Endothelial cell of umbilical vein (primary cell): ENCODE measurements around the gene GALNT17. TPM values are rescaled to one million over a fixed set of nuclear protein-coding genes. Genes with fewer than 3 reads are reported as not detected.

Experiments
- BruUV-seq: library from RNA; stranded (reverse); fragments of 400-500 nt; replicated peaks from 2 replicates; lab custom pipeline; 2021; lab: Mats Ljungman, UMichigan
- CTCF ChIA-PET: fragments of 300-600, 350-600 bp; sonication (Branson Sonifier 250); formaldehyde crosslinking; loops from one replicate; lab custom pipeline; 2021; ENCODE audit warnings: antibody characterized with exemption, inconsistent platforms; lab: Charles Lee
- POLR2A ChIA-PET: fragments of 300-600, 350-600 bp; sonication (Branson Sonifier 250); formaldehyde crosslinking; loops from one replicate; lab custom pipeline; 2021; ENCODE audit warnings: antibody characterized with exemption, inconsistent platforms; lab: Charles Lee
- DNase-seq: peaks from one replicate; pipeline ENCODE4 v3.0.0-alpha.2; 2011; ENCODE audit warnings: low read depth, low spot score
- FAIRE-seq: peaks from 2 replicates; lab custom pipeline; 2011; peaks lifted over from hg19 to GRCh38; lab: Jason Lieb, UNC
- H2AFZ ChIP-seq: 2 replicates; pipeline ENCODE4 v1.6.0; 2012; ENCODE audit warnings: low read depth, low read length, control low read depth, inconsistent platforms
- H3K27ac ChIP-seq: 2 replicates; pipeline ENCODE4 v1.5.1; 2011; ENCODE audit warnings: low read depth, mild to moderate bottlenecking, control low read depth, low read length, moderate library complexity; ENCODE audit not compliant: insufficient read depth
- H3K27me3 ChIP-seq, 2 experiments: 2 replicates each; pipeline versions ENCODE4 v1.6.0 to v1.6.1; 2011; ENCODE audit warnings: low read length in 2 of 2, mixed read lengths in 1 of 2; ENCODE audit not compliant: control insufficient read depth in 2 of 2, insufficient read depth in 2 of 2
- H3K36me3 ChIP-seq, 2 experiments: 2 replicates in 1 of 2; 3 replicates in 1 of 2; pipeline ENCODE4 v1.5.1; 2011; ENCODE audit warnings: low read length in 2 of 2, mild to moderate bottlenecking in 1 of 2, moderate library complexity in 1 of 2; ENCODE audit not compliant: control insufficient read depth in 2 of 2, insufficient read depth in 2 of 2; ENCODE audit errors: extremely low read depth in 1 of 2
- H3K4me1 ChIP-seq: 3 replicates; pipeline ENCODE4 v1.5.1; 2011; ENCODE audit warnings: mild to moderate bottlenecking, low read length; ENCODE audit not compliant: control insufficient read depth, insufficient read depth; ENCODE audit errors: extremely low read depth
- H3K4me2 ChIP-seq: 2 replicates; pipeline ENCODE4 v1.6.1; 2011; ENCODE audit warnings: low read length, control low read depth, mixed read lengths; ENCODE audit not compliant: insufficient read depth
- H3K4me3 ChIP-seq, 3 experiments: fragments of 200-600 bp in 1 of 3; sonication (generic), shearing (Covaris generic) in 1 of 3; replicated peaks in 1 of 3; 2 replicates each; pipeline ENCODE4 v1.5.1; 2011 to 2016; ENCODE audit warnings: control low read depth in 3 of 3, low read length in 3 of 3, mild to moderate bottlenecking in 2 of 3, inconsistent platforms in 1 of 3, low read depth in 1 of 3, moderate library complexity in 1 of 3; ENCODE audit not compliant: insufficient read depth in 1 of 3
- H3K79me2 ChIP-seq: 2 replicates; pipeline ENCODE4 v1.6.0; 2012; ENCODE audit warnings: low read length, inconsistent platforms; ENCODE audit not compliant: control insufficient read depth, insufficient read depth
- H3K9ac ChIP-seq: replicated peaks from 2 replicates; pipeline ENCODE3; 2011; ENCODE audit warnings: low read length, control low read depth; ENCODE audit not compliant: insufficient read depth; ENCODE audit errors: extremely low read depth
- H3K9me1 ChIP-seq: replicated peaks from 3 replicates; pipeline ENCODE4 v1.6.0; 2011; ENCODE audit warnings: mild to moderate bottlenecking, low read length; ENCODE audit not compliant: control insufficient read depth, insufficient read depth; ENCODE audit errors: extremely low read depth
- H3K9me3 ChIP-seq: replicated peaks from 2 replicates; pipeline ENCODE4 v1.5.1; 2012; ENCODE audit warnings: low read length, inconsistent platforms; ENCODE audit not compliant: control insufficient read depth, insufficient read depth
- H4K20me1 ChIP-seq: replicated peaks from 2 replicates; pipeline ENCODE3; 2011; ENCODE audit warnings: mild to moderate bottlenecking, low read length; ENCODE audit not compliant: control insufficient read depth, insufficient read depth; ENCODE audit errors: extremely low read depth
- EZH2 ChIP-seq: IDR thresholded peaks from 2 replicates; pipeline ENCODE4 v1.6.1; 2012; ENCODE audit warnings: borderline replicate concordance, low read depth, mild to moderate bottlenecking, moderate library complexity, low read length, inconsistent platforms; ENCODE audit not compliant: severe bottlenecking
- FOS ChIP-seq: IDR thresholded peaks from 2 replicates; pipeline ENCODE4 v1.6.1; 2011; ENCODE audit warnings: mild to moderate bottlenecking, low read length, moderate library complexity, borderline replicate concordance; ENCODE audit not compliant: insufficient read depth
- GATA2 ChIP-seq: IDR thresholded peaks from 2 replicates; pipeline ENCODE4 v1.7.0; 2011; ENCODE audit warnings: low read depth, mild to moderate bottlenecking, moderate library complexity, mixed read lengths, low read length; ENCODE audit not compliant: insufficient read length, insufficient read depth
- JUN ChIP-seq: IDR thresholded peaks from 2 replicates; pipeline ENCODE4 v1.6.1; 2011; ENCODE audit warnings: borderline replicate concordance, low read depth; ENCODE audit not compliant: insufficient read length, insufficient read depth
- MYC ChIP-seq: IDR thresholded peaks from one replicate; pipeline ENCODE4 v1.6.1; 2011; ENCODE audit warnings: mild to moderate bottlenecking, low read depth, low read length
- POLR2A ChIP-seq: IDR thresholded peaks from 2 replicates; pipeline ENCODE4 v1.6.1; 2012; ENCODE audit warnings: low read depth, mild to moderate bottlenecking, control low read depth, low read length
- POLR2AphosphoS5 ChIP-seq: IDR thresholded peaks from 2 replicates; pipeline ENCODE4 v1.6.1; 2012; ENCODE audit warnings: low read depth, mild to moderate bottlenecking, control low read depth, low read length, moderate library complexity; ENCODE audit not compliant: insufficient read depth
- dilution Hi-C: fragments of 300-500 bp; cut with MboI; formaldehyde crosslinking; loops from one replicate; pipeline ENCODE4 v1.15.0; 2019; ENCODE audit warnings: low sequenced_read_pairs; ENCODE audit not compliant: extremely low pct_ligation_motif_present
- intact Hi-C: fragments of 100-400 bp; cut with micrococcal nuclease; formaldehyde crosslinking; loops from one replicate; pipeline ENCODE4 v1.10.0; 2022
- polyA plus RNA-seq, 4 experiments: library from polyadenylated mRNA; depleted of rRNA in 3 of 4; stranded (reverse) in 3 of 4; unstranded in 1 of 4; fragments of >200 nt; gene quantifications; 2 replicates each; pipeline versions ENCODE4 v1.2.1 to v1.2.3, GENCODE V29; 2011 to 2012; ENCODE audit warnings: missing spikeins in 1 of 4
- total RNA-seq: library from RNA; stranded (reverse); gene quantifications from 2 replicates; pipeline ENCODE4 v1.2.3, GENCODE V29; 2021
- TF ChIP-seq, protein P1 (sequence below): IDR thresholded peaks from 2 replicates; pipeline ENCODE4 v1.6.1; 2011; ENCODE audit not compliant: insufficient read depth, insufficient read length
- TF ChIP-seq, protein P2 (sequence below), 2 donors: IDR thresholded peaks; 1 replicate in 1 of 2; 2 replicates in 1 of 2; pipeline ENCODE4 v1.5.1; 2011; ENCODE audit warnings: low read length in 2 of 2, mild to moderate bottlenecking in 2 of 2, moderate library complexity in 2 of 2, control low read depth in 1 of 2, inconsistent platforms in 1 of 2, low read depth in 1 of 2; ENCODE audit not compliant: insufficient read depth in 1 of 2; ENCODE audit errors: extremely low read depth in 1 of 2

GALNT17 gene
- total and polyA plus RNA-seq, 2 donors (not counting 3 experiments of a cell fraction or from before 2014, with no cell fraction given): not detected

DNA sequence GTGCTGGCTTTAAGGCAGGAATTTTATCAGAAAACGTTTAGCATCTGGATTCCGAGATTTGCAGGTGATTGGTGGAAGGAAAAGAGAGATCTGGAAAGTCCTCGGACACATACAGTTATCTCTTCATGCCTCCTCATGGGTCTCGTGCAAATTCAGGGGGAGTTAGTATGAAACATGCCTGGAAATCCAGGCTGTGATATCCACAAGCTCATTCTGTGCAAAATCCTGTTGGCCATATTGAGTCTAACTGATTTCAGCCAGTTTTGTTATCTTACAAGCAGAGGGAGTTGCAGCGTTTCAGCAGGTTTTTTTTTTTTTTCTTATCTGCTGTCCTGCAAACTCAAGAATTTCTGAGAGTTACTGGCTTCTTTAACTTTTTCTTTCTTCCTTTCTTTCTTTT, 411.5 kb downstream of the GALNT17 start:
- no peak overlapping the region for H3K9ac ChIP-seq
- H3K27me3 ChIP-seq: no peaks in the 10 kb centered on the region
- H3K79me2 ChIP-seq: no peaks in the 10 kb centered on the region
- TF ChIP-seq MYC (no peak), JUN (no peak), EZH2 (no peak), GATA2 (no peak), FOS (no peak), POLR2A (no peak), POLR2AphosphoS5 (no peak)
- TF ChIP-seq, protein P1, sequence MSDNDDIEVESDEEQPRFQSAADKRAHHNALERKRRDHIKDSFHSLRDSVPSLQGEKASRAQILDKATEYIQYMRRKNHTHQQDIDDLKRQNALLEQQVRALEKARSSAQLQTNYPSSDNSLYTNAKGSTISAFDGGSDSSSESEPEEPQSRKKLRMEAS: no peak
- TF ChIP-seq, protein P2, sequence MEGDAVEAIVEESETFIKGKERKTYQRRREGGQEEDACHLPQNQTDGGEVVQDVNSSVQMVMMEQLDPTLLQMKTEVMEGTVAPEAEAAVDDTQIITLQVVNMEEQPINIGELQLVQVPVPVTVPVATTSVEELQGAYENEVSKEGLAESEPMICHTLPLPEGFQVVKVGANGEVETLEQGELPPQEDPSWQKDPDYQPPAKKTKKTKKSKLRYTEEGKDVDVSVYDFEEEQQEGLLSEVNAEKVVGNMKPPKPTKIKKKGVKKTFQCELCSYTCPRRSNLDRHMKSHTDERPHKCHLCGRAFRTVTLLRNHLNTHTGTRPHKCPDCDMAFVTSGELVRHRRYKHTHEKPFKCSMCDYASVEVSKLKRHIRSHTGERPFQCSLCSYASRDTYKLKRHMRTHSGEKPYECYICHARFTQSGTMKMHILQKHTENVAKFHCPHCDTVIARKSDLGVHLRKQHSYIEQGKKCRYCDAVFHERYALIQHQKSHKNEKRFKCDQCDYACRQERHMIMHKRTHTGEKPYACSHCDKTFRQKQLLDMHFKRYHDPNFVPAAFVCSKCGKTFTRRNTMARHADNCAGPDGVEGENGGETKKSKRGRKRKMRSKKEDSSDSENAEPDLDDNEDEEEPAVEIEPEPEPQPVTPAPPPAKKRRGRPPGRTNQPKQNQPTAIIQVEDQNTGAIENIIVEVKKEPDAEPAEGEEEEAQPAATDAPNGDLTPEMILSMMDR (IDR thresholded peaks at IDR 0.05; ENCODE audit: extremely low read depth in 1 of 2, insufficient read depth in 1 of 2, low read depth in 1 of 2, low read length in 2 of 2): no peak
- ChIA-PET POLR2A (no interaction called here), CTCF (no interaction called here)
- H3K9me1 ChIP-seq: no peaks in the 10 kb centered on the region
- H4K20me1 ChIP-seq: no peaks in the 10 kb centered on the region
- no peak for DNase-seq
- intact Hi-C loops: no loop called here
- no peak for FAIRE-seq
- dilution Hi-C loops: no loop called here
- H3K4me3 ChIP-seq: no peak overlapping the region
- no peak overlapping the region for H2AFZ ChIP-seq
- no peaks in the 10 kb centered on the region for H3K4me1 ChIP-seq
- no TSS peak for BruUV-seq
- H3K9me3 ChIP-seq: no peaks in the 10 kb centered on the region
- no peak overlapping the region for H3K27ac ChIP-seq
- no peak overlapping the region for H3K4me2 ChIP-seq
- H3K36me3 ChIP-seq: no peaks in the 10 kb centered on the region
